ENCODE data around the gene PRKAR2B.
A peak's percentile ranks its signal among the peaks of the same experiment; 100 is the strongest.

The PRKAR2B gene

DNA sequence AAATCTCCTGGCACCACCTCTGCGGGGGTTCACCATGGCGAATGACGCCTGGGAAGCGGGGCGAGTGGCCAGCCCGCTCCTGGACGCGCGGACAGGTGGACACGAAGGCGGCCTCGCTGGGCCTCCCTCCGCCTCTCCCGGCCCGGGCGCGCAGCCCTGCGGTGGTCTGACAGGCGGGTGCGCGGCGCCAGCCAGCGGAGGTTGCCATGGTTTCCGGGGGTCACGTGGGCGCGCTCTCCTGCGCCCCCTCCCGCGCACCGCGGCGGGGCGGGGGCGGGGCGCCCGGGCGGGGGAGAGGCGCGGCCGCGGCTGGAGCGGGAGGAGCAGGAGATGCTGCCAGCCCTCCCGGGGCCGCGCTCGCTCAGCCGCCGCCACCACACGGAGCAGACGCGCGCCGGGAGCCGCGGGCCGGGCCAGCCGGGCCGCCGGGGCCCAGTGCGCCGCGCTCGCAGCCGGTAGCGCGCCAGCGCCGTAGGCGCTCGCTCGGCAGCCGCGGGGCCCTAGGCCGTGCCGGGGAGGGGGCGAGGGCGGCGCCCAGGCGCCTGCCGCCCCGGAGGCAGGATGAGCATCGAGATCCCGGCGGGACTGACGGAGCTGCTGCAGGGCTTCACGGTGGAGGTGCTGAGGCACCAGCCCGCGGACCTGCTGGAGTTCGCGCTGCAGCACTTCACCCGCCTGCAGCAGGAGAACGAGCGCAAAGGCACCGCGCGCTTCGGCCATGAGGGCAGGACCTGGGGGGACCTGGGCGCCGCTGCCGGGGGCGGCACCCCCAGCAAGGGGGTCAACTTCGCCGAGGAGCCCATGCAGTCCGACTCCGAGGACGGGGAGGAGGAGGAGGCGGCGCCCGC lies at the start of gene PRKAR2B:
PRKAR2B (plus strand) TSS at position 359 of the 848 bp plus-strand sequence; CDS start at position 562, 203 bp downstream.
- H3K4me3 ChIP-seq (replicated peaks; ENCODE audit: low read depth, low read length) = peak within 1 kb of the TSS; percentile 66
- DNase-seq (ENCODE audit: extremely low read depth, low read depth) = no peak
- TF ChIP-seq, protein P1, sequence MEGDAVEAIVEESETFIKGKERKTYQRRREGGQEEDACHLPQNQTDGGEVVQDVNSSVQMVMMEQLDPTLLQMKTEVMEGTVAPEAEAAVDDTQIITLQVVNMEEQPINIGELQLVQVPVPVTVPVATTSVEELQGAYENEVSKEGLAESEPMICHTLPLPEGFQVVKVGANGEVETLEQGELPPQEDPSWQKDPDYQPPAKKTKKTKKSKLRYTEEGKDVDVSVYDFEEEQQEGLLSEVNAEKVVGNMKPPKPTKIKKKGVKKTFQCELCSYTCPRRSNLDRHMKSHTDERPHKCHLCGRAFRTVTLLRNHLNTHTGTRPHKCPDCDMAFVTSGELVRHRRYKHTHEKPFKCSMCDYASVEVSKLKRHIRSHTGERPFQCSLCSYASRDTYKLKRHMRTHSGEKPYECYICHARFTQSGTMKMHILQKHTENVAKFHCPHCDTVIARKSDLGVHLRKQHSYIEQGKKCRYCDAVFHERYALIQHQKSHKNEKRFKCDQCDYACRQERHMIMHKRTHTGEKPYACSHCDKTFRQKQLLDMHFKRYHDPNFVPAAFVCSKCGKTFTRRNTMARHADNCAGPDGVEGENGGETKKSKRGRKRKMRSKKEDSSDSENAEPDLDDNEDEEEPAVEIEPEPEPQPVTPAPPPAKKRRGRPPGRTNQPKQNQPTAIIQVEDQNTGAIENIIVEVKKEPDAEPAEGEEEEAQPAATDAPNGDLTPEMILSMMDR (IDR thresholded peaks at IDR 0.05; ENCODE audit: low read depth, low read length, missing control alignments) = no peak

DNA sequence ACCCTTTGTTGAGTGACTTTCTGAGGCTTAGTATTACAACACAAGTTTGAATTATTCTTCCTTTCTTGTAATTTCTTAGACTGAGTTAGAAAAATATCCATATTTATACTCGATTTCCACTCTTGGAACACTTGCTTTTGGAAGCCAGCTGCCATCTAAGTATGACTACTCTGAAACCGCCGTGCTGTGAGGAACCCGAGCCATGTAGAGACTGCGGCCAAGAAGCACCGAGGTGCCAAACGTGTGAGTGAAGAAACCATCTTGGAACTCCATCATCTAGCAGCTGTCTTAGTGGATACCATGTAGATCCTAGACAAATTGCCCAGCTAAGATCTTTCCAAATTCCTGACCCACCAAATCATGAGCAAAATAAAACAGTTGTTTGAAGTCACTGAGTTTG lies 49.7 kb upstream of the PRKAR2B start:
- no peak overlapping the region for H3K4me3 ChIP-seq (replicated peaks; ENCODE audit: low read depth, low read length)
- TF ChIP-seq, protein P1 (IDR thresholded peaks at IDR 0.05; ENCODE audit: low read depth, low read length, missing control alignments) = no peak
- DNase-seq (ENCODE audit: extremely low read depth, low read depth) = no peak

DNA sequence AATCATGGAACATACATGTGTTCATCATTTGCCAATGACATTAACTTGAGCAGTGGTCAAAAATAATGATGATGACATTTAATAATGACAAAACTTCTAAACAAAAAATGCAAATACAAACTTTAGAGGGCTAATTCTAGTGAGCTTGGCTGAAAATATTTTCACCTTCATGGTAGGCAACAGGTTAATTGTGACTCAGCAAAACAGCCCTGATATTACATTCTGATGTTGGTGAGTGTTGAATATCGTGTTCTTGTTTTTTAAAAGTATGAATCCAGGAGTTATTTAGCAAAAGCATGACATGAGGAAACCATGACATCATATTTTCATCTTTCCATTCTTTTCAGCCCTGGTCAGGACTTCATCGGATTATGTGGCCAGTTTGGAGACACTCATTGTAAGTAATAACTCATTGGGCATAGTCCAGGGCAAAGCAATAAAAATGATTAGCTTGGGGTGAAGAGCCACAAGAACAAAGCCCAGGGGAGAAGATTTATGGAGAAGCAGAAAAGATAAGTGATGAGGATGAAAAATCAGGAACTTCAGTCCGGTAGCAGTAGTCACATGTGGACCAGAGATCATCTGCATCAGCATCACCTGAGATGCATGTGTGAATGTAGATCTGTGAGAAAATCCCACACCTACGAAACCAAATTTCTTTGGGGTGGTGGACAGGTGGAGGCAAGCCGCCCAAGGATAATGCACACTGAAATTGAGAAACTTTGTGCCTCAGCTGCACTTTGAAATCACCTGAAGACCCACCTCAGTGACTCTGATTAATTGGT lies 46.8 kb upstream of the PRKAR2B start:
- TF ChIP-seq, protein P1 (IDR thresholded peaks at IDR 0.05; ENCODE audit: low read depth, low read length, missing control alignments) = no peak
- H3K4me3 ChIP-seq (replicated peaks; ENCODE audit: low read depth, low read length) = no peak overlapping the region
- DNase-seq (ENCODE audit: extremely low read depth, low read depth) = no peak

DNA sequence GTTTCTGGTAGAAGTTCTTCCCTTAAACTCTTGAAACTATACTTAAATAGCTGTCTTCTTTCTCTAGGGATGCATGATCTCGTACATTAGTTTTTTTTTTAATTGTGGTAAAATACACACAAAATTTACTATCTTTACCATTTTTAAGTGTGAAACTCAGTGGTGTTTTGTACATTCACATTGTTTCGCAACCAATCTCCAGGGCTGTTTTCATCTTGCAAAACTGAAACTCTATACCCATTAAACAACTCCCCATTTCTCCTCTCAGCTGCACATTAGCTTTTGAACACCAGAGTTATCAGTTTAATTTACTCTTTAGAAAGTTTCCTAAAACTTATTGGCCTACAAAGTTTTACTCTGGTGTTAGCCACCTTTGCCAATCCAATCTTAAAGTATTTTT lies 45.5 kb upstream of the PRKAR2B start:
- H3K4me3 ChIP-seq (replicated peaks; ENCODE audit: low read depth, low read length) = no peak overlapping the region
- DNase-seq (ENCODE audit: extremely low read depth, low read depth) = no peak
- TF ChIP-seq, protein P1 (IDR thresholded peaks at IDR 0.05; ENCODE audit: low read depth, low read length, missing control alignments) = no peak

DNA sequence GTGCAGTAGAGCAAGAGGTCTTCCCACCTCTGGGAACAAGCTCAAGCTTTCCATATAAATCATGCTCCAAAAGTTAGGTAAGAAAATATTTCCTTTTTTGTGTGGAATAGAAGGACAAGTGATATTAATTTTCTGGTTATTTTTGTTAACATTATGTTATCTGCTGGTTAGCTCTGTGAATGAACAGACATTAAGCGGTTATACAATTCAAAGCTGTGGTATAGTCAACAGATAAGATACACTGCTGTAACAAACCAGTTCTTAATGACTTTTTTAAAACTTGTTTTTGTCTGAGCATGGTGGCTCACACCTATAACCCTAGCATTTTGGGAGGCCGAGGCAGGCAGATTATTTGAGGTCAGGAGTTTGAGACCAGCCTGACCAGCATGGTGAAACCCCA lies 43.0 kb upstream of the PRKAR2B start:
- H3K4me3 ChIP-seq (replicated peaks; ENCODE audit: low read depth, low read length) = no peak overlapping the region
- DNase-seq (ENCODE audit: extremely low read depth, low read depth) = no peak
- TF ChIP-seq, protein P1 (IDR thresholded peaks at IDR 0.05; ENCODE audit: low read depth, low read length, missing control alignments) = no peak

DNA sequence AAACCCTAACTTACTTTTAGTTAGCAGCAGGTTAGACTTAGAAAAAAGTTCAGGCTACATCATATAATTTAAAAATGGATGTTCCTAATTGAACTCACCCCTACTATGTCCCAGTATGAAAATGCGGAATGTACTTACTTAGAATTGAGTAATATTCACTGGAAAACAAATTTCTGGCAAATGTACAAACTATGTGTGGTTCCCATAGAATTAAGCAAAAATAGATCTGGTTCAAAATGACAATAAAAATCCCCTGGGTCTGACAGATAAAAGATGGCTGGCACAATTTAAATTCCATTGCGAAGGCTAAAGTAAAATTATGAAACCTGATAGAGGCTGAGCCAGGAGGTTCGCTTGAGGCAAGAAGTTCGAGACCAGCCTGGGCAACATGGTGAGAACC lies 42.4 kb upstream of the PRKAR2B start:
- no peak overlapping the region for H3K4me3 ChIP-seq (replicated peaks; ENCODE audit: low read depth, low read length)
- TF ChIP-seq, protein P1 (IDR thresholded peaks at IDR 0.05; ENCODE audit: low read depth, low read length, missing control alignments) = no peak
- DNase-seq (ENCODE audit: extremely low read depth, low read depth) = no peak
